GM18526 (cell line): Measurements from ENCODE around the gene ANKRD27.

ENCODE experiments used
- POLR2A ChIP-seq: IDR thresholded peaks from 3 replicates; pipeline ENCODE4 v1.6.1; 2011; ENCODE audit not compliant: insufficient read length; ENCODE audit errors: extremely low read depth

ANKRD27 gene

DNA sequence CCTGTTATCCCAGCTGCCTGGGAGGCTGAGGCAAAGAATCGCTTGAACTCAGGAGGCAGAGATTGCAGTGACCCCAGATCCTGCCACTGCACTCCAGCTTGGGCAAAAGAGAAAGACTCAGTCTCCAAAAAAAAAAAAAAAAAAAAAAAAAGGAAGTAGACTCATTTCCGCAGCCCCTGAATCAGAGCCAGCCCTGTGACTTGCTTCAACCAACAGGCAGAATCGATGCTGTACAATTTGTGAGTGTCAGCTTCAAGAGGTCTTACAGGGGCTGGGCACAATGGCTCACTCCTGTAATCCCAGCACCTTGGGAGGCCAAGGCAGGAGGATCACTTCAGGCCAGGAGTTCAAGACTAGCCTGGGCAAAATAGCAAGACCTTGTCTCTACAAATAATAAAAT, 12.8 kb downstream of the ANKRD27 start:
- no peak for TF ChIP-seq POLR2A

GRCh38 chr19:32661318-32661717, 13.7 kb downstream of the ANKRD27 start:
- no peak for TF ChIP-seq POLR2A

- no peak for TF ChIP-seq POLR2A
Observed at GRCh38 chr19:32658527-32658926, 16.5 kb downstream of the ANKRD27 start.

- TF ChIP-seq POLR2A, result no peak
Observed at GRCh38 chr19:32658075-32658474, 16.9 kb downstream of the ANKRD27 start.

DNA sequence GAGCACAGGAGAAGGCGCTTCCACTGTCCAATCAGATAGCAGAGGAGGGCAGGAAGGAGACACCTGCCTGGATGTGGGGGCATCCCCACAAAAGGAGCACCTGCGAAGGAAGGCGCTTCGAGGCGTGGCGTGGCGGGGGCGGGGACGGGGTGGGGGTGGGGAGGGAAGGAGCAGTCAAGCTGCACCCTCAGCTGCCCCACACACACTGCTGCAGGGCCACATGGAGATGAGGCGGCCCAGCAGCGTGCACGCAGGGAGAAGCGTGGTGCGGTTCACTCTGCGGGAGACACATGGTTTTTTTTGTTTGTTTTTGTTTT, 21.4 kb downstream of the ANKRD27 start:
- no peak for TF ChIP-seq POLR2A

DNA sequence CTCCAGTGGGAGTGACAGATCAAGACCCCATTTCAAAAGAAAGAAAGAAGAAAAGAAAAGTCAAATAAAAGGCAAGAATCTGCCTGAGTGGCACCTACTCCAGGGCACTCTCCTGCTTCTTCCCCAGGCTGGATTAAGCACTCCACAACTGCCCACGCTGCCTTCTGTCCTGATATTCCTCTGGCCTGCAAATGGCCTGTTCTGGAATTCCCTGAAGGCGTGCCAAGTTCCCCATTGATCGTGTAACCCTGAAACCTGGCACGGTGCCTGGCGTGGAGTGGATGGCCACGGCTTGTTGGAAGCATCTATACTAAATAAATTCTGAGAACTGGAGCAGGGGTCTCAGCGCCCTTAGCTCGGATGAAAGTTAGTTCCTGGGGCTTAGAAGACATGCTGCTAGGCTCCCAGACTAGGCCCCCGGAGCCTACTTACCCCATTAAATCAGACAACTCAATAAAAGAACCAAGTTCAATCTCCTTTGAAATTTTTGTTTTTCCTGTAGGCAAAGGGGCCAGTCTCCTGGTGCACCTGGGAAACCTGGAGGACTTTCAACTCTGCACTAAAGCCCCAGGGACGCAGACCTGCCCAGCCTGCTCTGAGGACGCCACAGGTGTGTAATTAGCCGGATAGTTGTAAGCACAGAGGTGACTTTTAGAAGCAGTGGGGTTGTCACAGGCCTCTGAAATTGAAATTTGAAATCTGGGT, 21.9 kb downstream of the ANKRD27 start:
- no peak for TF ChIP-seq POLR2A

DNA sequence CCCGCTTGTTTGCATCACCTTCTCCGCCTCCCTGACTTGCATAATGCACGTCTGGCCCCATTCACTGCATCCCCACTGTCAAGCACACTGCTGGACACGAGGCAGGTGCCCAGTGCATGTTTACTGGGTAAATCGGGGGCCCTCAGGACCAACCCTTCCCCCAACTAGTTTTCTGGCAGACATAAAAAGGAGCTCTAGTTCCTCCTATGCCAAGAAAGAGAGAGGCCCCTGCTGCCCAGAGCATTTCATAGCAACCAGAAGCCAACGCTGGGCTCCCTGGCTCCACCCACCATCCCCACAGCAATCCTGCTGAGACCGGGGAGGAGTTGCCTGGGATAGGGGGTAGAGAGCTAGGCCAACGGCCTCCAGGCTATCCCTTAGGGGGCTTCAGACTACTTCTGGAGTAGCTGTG, 23.2 kb downstream of the ANKRD27 start:
- no peak for TF ChIP-seq POLR2A

GRCh38 chr19:32650671-32651070, 24.3 kb downstream of the ANKRD27 start:
- no peak for TF ChIP-seq POLR2A

DNA sequence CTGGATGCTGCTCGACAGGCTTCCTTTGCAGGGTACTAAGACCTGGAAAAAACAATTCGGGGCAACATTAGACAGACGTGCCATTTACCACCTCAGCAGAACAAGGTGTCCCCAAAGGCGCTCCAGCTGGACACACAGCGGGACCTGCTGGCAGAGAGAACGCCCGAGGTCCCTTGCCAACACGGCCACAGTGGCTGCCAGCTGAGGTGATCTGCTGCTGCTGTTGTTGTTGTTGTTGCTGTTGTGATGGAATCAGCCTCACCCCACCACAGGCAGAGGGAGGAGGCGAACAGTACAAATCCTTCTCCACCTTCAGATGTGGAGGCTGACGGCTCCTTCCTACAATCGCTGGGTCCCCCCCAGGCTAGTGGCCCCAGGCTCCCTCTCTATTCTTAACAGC, 25.2 kb downstream of the ANKRD27 start:
- TF ChIP-seq POLR2A, result no peak

GRCh38 chr19:32647361-32647760, 27.6 kb downstream of the ANKRD27 start:
- no peak for TF ChIP-seq POLR2A

DNA sequence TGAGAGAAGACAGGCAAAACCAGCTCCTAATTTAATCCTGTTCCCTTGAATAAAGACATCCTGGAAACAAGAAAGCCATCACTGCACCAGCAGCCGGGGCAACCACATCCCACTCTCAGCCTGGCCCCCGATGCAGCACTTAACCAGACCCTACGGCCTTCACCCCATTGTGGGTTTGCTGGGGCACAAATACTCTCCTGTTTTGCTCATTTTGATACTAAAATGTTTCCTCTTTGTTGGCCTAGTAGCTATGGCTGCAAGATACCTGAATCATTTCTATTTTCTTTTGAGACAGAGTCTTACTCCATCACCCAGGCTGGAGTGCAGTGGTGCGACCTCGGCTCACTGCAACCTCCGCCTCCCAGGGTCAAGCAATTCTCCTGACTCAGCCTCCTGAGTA, 28.4 kb downstream of the ANKRD27 start:
- no peak for TF ChIP-seq POLR2A

- TF ChIP-seq POLR2A, result no peak
Observed at GRCh38 chr19:32642771-32643170, 32.2 kb downstream of the ANKRD27 start.

DNA sequence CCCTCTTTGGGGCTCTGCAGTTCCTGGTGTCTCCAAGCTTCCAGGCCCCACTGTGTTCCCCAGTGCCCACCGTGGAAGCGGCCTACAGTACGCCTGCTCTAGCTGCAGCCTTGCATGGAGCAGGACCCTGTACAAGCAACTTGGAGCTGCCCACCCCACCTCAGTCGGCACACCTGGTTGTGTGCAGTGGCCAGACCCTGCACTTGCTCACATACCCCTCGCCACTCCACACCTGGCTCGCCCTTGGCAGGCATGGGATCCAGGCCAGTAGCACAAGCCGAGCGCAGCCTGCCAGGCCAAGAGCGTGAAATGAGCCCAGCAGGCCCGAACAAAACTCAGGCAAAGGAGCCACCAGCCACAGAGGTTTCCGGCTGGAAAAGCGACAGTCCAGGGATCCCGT, 36.4 kb downstream of the ANKRD27 start:
- TF ChIP-seq POLR2A, result no peak

DNA sequence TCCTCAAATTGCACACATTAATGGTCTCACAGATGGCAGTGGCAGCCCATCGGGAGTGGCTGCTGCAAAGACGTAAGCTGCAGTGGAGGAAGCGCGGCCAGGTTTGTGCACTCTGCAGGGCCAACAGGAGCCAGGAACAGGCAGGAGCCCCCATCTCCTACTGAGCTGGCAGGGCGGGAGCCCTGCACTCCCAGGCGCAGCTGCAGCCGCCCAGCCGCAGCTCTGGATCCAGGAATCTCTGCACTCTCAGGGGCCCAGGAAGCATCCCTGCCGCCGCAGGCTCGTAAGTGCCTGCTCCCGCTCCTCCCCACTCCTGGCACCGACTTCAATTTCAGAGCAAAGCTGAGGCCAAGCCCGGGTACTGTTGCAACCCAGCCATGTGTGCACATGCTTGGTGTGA, 37.5 kb downstream of the ANKRD27 start:
- TF ChIP-seq POLR2A, result no peak

- TF ChIP-seq POLR2A, result no peak
Observed at GRCh38 chr19:32631381-32631780, 43.6 kb downstream of the ANKRD27 start.

- TF ChIP-seq POLR2A, result no peak
Observed at GRCh38 chr19:32630338-32630737, 44.6 kb downstream of the ANKRD27 start.

DNA sequence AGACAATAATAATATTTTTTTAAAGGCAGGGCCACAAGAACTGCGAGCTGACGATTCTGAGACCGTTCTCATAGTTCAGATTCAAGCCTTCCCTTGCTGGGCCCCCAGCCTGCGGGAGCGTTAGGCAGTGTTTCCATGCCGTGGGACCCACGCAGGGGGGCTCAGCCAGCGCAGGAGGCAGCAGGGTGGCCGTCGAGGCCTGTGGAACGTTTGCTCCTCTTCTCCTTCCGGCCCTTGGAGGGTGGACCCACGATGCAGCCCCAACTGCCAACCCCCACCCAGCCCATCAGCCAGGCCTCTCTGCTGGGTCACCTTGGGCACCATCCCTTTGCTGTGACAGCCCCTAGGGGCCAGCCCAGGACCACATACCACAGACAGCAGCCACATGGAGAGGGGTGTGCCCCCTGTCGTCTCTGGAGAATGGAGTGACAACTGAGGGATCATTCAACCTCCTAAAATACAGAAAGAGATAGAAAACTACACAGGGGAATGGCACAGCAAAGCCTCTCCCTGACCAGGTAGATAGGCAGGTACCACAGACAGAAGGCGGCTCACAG, 47.2 kb downstream of the ANKRD27 start:
- no peak for TF ChIP-seq POLR2A
